ENCODE results near the gene ECSIT.
A peak's percentile ranks its signal among the peaks of the same experiment; 100 is the strongest.

Gene ECSIT

DNA sequence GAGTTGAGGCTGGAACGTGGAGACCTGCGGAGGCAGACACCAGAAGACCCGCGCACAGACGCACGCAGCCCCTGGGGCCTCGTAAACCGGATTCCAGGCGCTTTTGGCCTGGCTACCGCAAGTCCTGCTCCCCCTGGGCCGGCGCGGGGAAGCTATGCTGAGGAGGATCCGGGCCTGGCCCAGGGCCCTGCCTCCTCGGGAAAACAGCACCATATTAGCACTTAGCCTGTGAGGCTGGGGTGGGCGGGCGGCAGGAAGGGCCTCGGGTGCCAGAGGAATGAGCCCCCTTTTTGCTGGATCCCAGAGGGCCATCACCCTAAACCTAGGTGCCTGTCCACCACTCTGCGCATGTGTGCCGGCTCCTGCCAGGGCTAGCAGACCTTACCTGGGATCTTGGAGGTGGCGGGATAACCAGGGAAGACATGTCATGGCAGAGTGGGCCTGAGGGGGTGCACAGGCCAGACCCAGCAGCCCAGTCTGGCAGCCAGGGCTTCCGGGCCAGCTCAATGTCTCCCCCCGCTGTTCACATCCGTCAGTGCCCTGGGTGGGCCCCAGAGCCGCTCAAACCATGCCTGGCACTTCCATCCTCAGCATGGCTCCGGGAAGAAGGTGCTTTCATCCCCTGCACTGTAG, 22.8 kb upstream of the ECSIT start:
- intact Hi-C loops (cut with DNase I): no loop called here
- DNase-seq: no peak

DNA sequence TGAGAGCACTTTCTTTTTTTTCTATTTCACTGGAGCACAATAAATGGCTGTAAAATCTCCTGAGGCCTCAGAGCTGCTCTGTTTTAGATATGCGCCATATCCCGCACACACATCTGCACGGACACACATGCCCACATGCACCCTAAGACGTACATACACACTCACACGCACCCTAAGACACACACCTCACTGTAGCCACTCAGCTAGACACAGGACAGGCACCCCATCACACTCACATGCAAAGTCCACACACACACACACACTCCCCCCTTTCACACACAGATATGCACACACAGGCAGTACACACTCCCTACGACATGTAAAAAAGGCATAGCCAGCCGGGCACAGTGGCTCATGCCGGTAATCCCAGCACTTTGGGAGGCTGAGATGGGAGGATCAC, 21.3 kb upstream of the ECSIT start:
- intact Hi-C loops (cut with DNase I): no loop called here
- no peak for DNase-seq

DNA sequence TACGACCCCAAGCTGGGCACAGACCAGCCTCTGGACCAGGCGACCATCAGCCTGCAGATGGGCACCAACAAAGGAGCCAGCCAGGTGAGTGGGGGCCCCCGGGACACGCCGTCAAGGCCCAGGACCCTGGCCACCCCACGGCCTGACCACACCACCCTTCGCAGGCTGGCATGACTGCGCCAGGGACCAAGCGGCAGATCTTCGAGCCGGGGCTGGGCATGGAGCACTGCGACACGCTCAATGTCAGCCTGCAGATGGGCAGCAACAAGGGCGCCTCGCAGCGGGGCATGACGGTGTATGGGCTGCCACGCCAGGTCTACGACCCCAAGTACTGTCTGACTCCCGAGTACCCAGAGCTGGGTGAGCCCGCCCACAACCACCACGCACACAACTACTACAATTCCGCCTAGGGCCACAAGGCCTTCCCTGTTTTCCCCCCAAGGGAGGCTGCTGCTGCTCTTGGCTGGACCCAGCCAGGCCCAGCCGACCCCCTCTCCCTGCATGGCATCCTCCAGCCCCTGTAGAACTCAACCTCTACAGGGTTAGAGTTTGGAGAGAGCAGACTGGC, 20.5 kb upstream of the ECSIT start:
- intact Hi-C loops (cut with DNase I): no loop called here
- no peak for DNase-seq

DNA sequence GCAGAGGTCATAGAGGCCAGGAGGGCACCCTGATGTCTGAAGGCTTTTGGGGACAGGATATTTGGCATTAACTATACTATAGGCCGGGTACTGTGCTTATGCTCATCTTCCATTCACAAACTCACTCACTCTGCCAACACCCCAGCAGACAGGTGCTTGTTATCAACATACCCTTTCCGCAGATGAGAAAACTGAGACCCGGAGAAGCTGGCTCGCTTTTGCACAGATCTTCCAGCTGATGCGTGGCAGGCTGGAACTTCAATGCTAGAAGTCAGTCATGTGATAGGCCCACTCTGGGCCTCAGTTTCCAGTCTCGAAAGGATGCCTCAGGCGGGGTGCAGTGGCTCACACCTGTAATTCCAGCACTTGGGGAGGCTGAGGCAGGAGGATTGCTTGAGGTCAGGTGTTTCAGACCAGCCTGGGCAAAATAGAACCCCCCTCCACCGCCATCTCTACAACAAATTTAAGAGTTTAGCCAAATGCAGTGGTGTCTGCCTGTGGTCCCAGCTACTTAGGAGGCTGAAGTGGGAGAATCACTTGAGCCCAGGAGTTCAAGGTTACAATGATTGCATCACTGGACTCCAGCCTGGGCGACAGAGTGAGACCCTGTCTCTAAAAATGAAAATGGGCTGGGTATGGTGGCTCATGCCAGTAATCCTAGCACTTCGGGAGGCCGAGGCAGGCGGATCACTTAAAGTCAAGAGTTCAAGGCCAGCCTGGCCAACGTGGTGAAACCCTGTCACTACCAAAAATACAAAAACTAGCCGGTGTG, 19.2 kb upstream of the ECSIT start:
- intact Hi-C loops (cut with DNase I): no loop called here
- DNase-seq: no peak

DNA sequence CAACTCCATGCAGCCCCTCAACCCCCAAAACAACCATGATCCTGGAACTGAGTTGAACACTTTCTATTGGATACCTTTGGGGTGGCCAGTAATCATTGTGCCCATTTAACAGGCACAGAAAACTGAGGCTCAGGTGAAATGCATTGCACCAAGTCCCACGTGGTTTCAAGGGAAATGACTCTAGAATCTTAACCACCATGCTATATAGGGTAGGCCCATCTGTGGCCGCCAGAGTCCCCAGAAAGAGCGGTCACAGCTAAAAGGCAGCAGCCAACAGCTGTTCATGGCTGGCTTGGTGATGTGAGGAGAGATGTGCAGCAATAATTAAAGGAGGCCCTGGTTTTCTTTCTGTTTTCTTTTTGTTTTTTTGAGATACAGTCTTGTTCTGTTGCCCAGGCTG, 12.3 kb upstream of the ECSIT start:
- no peak for DNase-seq
- intact Hi-C loops (cut with DNase I): no loop called here

DNA sequence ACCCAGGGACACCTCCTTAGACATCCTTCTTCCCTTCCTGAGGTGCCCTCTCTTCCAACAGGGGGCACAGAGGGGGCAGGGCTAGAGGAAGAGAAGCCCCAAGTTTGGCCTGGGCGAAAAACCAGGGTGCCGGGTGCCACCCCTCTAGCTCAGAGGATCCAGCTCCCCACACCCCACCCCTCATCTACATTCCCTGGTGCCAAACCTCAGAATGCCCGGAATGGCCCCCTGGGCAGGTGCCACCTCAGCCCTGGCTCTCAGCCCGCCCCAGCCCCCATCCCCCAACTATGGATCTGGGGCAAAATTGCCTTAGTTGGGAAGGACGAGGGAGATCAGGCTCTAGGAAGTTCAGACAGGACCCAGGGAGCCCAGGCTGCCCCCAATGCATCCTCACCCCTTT, 11.7 kb upstream of the ECSIT start:
- DNase-seq: no peak
- intact Hi-C loops (cut with DNase I): no loop called here

DNA sequence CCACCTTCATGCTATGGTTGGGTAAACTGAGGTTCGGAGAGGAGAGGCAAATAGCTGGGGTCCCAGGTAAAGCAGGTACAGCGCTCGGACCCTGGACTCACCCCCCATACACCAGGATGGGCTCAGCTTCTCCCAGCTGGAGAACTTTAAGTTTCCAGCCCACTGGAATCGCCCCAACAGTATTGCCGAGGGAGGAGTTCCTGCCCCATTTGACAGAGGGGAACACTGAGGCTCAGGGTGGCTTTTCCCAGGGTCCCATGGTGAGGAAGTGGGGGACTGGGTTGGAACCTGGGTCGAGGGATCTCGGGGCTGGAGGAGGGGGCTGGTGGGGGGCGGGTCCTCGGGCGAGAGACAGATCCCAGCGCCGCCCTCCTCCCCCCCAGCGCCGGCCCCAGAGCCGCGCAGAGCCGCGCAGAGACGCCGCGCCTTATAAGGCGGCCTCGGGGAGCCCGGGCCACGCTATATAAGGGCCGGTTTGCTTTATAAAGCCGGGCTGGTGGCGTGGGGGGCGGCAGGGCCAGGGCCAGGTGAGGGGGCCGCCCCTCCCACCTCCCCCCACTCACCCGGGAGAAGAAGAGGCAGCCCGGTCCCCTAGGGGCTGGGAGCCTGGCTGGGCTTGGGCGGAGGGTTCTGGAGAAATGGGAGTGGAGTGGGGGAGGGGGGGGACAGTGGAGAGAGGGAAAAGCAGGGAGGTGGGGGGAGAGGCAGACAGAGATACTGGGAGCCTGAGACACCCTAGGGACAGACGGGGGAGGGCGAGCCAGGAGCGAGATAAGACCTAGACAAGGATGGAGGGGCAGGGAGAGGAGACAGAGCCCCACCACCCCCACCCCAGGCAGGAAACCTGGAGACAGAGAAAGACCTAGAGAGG, 10.8 kb upstream of the ECSIT start:
- DNase-seq: no peak
- intact Hi-C loops (cut with DNase I): no loop called here

DNA sequence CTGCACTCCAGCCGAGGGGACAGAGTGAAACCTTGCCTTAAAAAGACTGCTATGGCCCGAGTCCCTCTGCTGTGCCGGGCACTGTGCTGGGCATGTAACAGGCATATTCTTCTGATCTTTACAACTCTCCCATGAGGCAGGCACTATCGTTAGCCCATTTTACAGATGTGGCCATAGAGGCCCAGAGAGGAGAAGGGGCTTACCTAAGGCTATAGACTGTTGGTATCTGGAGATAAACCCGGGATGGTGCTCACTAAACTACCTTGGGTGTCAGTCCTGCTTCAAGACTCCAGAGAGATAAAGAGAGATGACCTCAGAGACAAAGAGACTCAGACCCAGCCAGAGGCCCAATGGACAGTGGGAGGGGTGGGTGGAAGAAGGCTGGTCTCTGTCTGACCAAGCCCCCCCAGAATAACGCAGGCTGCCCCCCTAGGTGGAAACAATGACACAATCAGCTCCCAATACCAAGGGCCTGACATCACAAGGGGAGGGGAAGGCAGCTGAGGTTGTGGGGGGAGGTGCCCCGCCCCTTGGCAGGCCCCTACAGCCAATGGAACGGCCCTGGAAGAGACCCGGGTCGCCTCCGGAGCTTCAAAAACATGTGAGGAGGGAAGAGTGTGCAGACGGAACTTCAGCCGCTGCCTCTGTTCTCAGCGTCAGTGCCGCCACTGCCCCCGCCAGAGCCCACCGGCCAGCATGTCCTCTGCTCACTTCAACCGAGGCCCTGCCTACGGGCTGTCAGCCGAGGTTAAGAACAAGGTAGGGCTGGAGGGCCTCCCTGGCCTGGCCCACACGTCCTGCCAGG, 9.5 kb upstream of the ECSIT start, which contains the start of gene CNN1:
Gene CNN1, plus strand, starts transcription at position 620 of the 805 bp plus-strand sequence. Its CDS starts 77 bp downstream, at position 697.
- no peak for DNase-seq
- intact Hi-C loops (cut with DNase I): no loop called here

DNA sequence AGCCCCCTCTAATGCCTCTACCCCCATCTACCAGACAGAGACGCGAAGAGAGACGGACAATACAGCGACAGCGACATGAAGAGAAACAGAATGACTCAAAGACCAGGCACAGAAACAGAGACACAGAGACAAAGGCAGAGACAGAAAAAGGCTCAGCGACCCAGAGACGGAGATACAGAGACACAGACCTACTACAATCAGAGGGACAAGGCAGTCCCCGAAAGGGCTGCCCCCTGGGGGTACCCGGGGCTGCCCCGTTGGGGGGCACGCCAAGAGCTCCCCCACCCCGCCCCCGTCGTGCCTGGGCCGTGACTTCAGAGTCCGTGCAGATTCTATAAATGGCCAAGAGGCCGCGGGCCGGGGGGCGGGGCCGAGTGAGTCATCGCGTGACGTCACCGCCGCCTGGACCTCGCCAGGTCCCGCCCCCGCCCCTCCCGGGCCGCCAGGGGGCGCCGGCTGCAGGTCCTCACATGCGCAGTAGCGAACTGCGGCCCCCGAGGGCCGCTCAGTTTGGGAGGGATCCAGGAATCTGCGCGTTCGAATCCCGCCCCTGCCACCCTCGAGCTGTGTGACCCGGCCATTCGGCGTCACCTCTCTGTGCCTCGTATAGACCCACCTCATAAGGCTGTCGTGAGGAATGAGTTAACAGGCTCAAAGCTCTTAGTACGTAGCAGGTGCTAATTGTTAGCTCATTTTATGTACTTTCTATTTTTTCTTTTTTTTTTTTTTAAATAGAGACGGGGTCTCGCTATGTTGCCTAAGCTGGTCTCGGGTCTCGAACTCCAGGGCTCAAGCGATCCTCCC, 7.1 kb upstream of the ECSIT start:
- peak; percentile 74 to 98 (median 86) for DNase-seq
- intact Hi-C loops (cut with DNase I): no loop called here

DNA sequence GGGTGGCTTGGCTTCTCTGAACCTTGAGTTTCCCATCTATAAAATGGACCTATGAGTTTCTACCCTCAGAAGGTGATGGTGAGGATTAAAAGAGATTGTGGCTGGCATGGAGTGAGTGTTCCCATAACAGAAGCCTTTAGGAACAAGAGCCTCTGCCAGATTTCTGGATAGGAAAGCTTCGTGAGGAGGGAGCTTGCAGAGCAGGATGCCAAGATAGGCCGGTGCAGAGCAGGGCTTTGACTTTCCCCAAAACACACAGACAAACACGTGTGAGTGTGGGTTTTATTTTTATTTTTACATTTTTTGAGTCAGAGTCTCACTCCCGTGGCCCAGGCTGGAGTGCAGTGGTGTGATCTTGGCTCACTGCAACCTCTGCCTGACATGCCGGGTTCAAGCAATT, 6.0 kb upstream of the ECSIT start:
- DNase-seq: peak in 1 of 10 donors; percentile 15
- intact Hi-C loops (cut with DNase I): no loop called here

DNA sequence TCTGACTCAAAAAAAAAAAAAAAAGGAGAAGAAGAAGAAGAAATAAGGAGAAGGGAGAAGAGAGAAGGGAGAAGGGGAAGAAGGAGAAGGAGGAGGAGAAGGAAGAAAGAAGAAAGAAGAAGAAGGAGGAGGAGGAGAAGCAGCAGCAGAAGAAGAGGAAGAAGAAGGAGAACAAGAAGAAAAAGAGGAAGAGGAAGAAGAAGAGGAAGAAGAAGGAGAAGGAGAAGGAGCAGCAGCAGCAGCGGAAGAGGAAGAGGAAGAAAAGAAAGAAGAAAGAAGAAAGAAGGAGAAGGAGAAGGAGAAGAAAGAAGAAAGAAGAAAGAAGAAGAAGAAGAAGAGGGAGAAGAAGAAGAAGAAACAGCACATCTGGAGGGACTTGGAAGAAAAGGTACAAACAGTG, 5.6 kb upstream of the ECSIT start:
- intact Hi-C loops (cut with DNase I): no loop called here
- no peak for DNase-seq

DNA sequence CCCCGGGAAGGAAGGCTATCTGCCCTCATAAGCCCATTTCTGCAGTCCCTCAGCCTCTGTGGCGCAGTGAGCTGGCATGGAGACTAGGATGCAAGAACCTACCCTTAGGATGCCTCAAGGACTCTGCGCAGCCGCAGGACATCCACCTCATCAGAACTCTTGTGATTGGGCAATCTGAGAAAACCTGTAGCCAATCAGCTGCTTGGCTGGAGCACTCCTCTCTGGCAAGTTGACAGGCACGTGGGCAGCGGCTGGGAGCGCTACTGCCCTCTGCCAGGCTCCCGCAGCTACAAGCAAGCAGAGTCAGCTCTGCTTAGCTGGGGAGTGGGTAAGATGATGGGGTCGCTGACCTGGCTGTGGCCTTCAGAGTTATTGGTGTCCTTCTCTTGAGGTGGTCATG, 1.5 kb upstream of the ECSIT start:
- peak; percentile 86 to 99 (median 92) for DNase-seq
- intact Hi-C loops (cut with DNase I): loop anchor here (1.0 kb wide), 1 partner anchor 25 kb away; the partner anchor contains the start of gene ZNF653

DNA sequence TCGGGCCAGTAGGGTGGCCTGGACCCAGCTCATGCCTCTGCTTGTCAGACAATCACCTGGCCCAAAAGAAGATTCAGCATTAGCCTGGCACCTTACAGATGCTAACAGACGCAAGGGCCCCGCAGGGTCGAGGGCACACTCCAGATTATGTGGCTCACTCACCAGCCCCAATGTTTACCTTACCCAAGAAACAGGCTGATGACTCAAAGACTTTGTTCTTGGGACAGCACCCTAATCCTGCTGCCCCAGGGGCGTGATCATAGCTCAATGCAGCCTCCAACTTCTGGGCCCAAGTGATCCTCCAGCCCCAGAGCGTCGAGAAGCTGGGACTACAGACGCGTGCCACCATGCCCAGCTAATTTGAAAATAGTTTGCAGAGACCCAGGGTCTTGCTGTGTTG, 9.8 kb downstream of the ECSIT start:
- intact Hi-C loops (cut with DNase I): no loop called here

DNA sequence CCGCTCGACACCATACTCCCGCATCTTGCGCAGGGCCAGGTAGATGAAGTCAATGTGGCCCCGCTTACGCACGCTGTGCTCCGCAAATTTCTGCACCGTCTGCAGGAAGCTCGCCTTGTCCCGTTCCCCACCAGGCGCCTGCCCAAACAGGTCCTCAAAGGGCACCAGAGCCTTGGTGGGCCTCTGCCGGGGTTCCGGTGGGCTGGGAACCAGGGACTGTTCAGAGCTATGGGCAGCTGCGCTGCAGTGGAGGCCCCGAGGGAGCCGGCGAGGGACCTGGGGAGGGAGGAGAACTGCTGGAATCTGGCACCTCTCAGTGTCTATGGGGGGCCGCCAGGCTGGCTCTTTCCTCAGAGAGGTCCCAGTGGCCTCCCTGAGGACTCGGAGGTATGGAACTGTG, 15.0 kb downstream of the ECSIT start:
- intact Hi-C loops (cut with DNase I): no loop called here
- no peak for DNase-seq

More for the DNA sequence above, 9.8 kb downstream of the ECSIT start:
- no peak for DNase-seq

DNA sequence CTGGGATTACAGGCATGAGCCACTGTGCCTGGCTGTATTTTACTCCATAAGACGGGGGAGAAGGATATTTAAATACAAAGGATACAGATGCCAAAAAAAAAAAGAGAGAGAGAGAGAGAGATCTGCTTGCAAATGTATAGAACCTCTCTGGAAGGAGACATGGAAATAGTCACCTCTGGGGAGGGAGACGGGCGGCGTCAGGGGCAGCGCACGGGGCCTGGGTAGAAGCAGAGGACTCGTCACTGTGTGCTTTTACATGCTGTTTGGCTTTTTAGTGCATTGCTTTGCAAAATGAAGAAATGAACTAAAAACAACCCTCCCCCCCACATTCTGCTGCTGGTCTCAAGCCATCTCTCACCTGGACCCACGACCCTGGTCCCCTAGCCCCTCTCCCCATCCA, 18.5 kb downstream of the ECSIT start:
- intact Hi-C loops (cut with DNase I): no loop called here
- no peak for DNase-seq

DNA sequence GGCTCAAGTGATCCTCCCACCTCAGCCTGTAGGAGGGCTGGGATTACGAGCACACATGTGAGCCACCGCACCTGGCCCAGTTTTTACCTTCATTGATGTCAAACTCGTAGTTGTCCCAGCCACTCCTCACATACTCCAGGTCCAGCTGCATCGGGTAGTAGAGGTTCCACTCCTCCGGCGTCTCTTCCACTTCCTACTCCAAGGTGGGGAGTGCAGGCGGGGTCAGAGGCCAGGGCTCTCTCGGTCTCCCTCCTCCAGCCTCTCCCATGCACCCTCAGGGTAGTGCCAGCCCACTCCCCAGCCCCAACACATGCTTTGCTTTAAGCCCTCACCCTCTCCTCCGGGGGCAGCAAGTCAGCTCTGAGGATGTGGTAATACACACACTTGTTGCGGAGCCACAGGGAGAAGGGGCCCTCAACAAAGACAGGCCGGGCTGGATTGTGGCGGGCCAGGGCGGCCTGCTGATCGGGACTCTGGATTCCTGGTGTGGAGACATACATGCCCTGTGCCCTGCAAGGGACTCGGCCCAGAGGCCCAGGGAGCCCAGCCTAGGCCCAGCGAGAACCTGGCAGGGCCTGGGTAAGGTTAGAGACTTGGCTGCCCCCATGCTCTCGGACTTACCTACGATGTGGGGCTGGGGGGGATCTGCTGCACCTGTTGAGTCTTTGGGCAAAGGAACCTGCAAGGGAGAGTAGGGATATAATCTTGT, 21.4 kb downstream of the ECSIT start:
- DNase-seq: peak in 1 of 10 donors; percentile 57
- intact Hi-C loops (cut with DNase I): loop anchor here (5.0 kb wide), 1 partner anchor 50 kb away; the partner anchor contains the start of gene ELOF1

DNA sequence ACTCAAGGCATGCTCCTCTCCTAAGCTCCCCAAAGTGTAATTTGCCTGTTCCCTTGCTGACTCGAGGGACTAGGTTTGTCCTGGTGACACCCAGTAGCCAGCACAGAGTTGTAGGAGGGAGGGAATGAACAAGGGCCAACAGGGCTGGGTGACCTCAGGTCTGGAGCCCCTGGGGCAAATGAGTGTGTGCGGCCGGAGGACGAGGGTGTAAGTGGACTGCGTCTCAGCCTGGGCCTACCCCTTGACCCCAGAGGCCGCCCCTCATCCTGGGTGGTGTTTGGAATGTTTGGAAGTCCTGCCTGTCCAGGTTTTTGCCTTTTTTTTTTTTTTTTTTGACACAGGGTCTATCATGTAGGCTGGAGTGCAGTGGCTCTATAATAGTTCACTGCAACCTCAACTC, 22.0 kb downstream of the ECSIT start:
- no peak for DNase-seq
- intact Hi-C loops (cut with DNase I): loop anchor here (5.0 kb wide), 1 partner anchor 50 kb away; the partner anchor contains the start of gene ELOF1

DNA sequence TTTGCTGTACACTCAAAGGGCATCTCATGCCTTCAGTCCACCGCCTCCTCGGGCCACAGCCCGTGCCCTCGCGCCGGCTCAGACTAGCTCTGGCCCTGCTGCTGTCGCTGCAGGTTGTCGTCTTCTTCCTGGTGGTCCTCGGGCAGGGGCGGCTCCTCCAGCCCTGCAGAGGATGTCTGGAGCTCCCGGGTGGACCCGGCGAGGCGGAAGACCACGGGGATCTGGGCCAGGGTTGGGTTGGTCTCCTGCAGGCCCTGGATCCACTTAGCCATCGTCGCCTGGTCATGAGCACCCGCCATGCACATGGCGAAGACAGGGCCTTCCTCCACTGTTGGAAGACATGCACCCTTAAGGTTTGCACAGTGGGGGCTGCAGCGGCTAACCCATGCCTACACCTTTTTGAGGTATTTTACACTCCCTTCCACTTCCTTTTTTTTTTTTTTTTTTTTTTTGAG, 22.8 kb downstream of the ECSIT start:
- intact Hi-C loops (cut with DNase I): loop anchor here (5.0 kb wide), 1 partner anchor 51 kb away; the partner anchor contains the start of gene ELOF1
- DNase-seq: peak in 2 of 10 donors; percentile 38 to 84
